K562 (cell line): ENCODE measurements around the gene C19orf12. TPM values are rescaled to one million over a fixed set of nuclear protein-coding genes. Genes with fewer than 3 reads are reported as not detected.

Experiments used
- ARID4B ChIP-seq: sonication (generic); formaldehyde crosslinking; IDR thresholded peaks from 2 replicates; pipeline ENCODE4 v1.8.0; 2022; ENCODE audit warnings: mild to moderate bottlenecking, missing genetic modification reagents
- CBX8 ChIP-seq: fragments of 200-600 bp; sonication (generic); IDR thresholded peaks from 2 replicates; pipeline ENCODE4 v1.6.1; 2012; ENCODE audit warnings: borderline replicate concordance, mixed run types, low read depth, mild to moderate bottlenecking, moderate library complexity, mixed read lengths, low read length, control low read depth, inconsistent platforms; ENCODE audit not compliant: poor library complexity, severe bottlenecking; ENCODE audit errors: extremely low read depth
- CLOCK ChIP-seq: fragments of 250-450 bp; sonication (Bioruptor Pico); IDR thresholded peaks from 2 replicates; pipeline ENCODE4 v1.4.0; 2020; ENCODE audit warnings: mild to moderate bottlenecking, moderate library complexity, borderline replicate concordance
- CREM ChIP-seq: IDR thresholded peaks from 2 replicates; pipeline ENCODE4 v1.6.1; 2014; ENCODE audit warnings: antibody characterized with exemption, low read depth
- ESRRA ChIP-seq: fragments of 450-650 bp; IDR thresholded peaks from 2 replicates; pipeline ENCODE4 v1.6.1; 2014; ENCODE audit warnings: low read depth, mild to moderate bottlenecking, moderate library complexity, borderline replicate concordance
- KAT8 ChIP-seq: fragments of 450-650 bp; IDR thresholded peaks from 2 replicates; pipeline ENCODE4 v1.6.1; 2016; ENCODE audit warnings: low read depth, mild to moderate bottlenecking
- MAFK ChIP-seq: IDR thresholded peaks from 2 replicates; pipeline ENCODE4 v1.6.1; 2011; ENCODE audit warnings: low read length, improper control_type of control experiment
- PKNOX1 ChIP-seq: fragments of 450-650 bp; IDR thresholded peaks from 2 replicates; pipeline ENCODE4 v1.6.1; 2016
- RFX5 ChIP-seq: IDR thresholded peaks from 2 replicates; pipeline ENCODE4 v1.6.1; 2011; ENCODE audit warnings: low read depth, mild to moderate bottlenecking, improper control_type of control experiment, low read length
- SMARCE1 ChIP-seq: fragments of 450-650 bp; IDR thresholded peaks from 2 replicates; pipeline ENCODE4 v1.7.1; 2016; ENCODE audit warnings: mild to moderate bottlenecking
- VEZF1 ChIP-seq: fragments of 200-800 bp; sonication (Bioruptor generic); IDR thresholded peaks from 2 replicates; pipeline ENCODE4 v1.6.1; 2017; ENCODE audit warnings: missing genetic modification characterization, missing compliant biosample characterization
- ZNF253 ChIP-seq: fragments of 250-450 bp; sonication (Bioruptor Pico); conservative IDR thresholded peaks from 2 replicates; pipeline ENCODE4 v1.6.1; 2021; ENCODE audit warnings: mild to moderate bottlenecking
- polyA plus RNA-seq, 8 experiments: library from polyadenylated mRNA; depleted of rRNA in 4 of 8; stranded (reverse) in 5 of 8; unstranded in 3 of 8; fragments of >200 nt; fragmentation: Nextera tagmentation in 2 of 8; fragmentation: Illumina TruSeq in 1 of 8; extraction: Ambion mirVana in 2 of 8; extraction: Trizol in 1 of 8; gene quantifications; 2 replicates each; pipeline versions ENCODE4 v1.2.1 to v1.2.3, GENCODE V29; 2011 to 2014; ENCODE audit warnings: inconsistent platforms in 1 of 8, missing spikeins in 1 of 8
- total RNA-seq, 7 experiments: library from RNA; depleted of rRNA in 6 of 7; stranded (reverse); fragments of >200 nt in 6 of 7; fragmentation: Illumina TruSeq in 2 of 7; extraction: Trizol in 2 of 7; gene quantifications; 2 replicates each; pipeline versions ENCODE4 v1.2.1 to v1.2.3, GENCODE V29; 2011 to 2021; ENCODE audit warnings: low replicate concordance in 1 of 7
- TF ChIP-seq, protein P1 (sequence below): sonication (generic); formaldehyde crosslinking; IDR thresholded peaks from 2 replicates; pipeline ENCODE4 v1.8.0; 2022; ENCODE audit warnings: missing genetic modification reagents, mild to moderate bottlenecking, moderate library complexity, borderline replicate concordance
- TF ChIP-seq, protein P2 (sequence below): fragments of 450-650 bp; IDR thresholded peaks from 2 replicates; pipeline ENCODE4 v1.6.1; 2016; ENCODE audit warnings: missing biosample characterization, missing genetic modification characterization

Gene C19orf12
- total and polyA plus RNA-seq, 9 of the 15 experiments (the other 6 are each of a cell fraction or from before 2014, with no cell fraction given) = 1.9 to 14.5 (median 10.2) TPM

GRCh38 chr19:29665215-29665825, 49.7 kb downstream of the C19orf12 start, which contains the start of gene PLEKHF1 (continued):
- TF ChIP-seq CLOCK (CRISPR knock-in tag) (no peak), KAT8 (no peak), CREM (peak; percentile 78), RFX5 (no peak), ESRRA (peak; percentile 23; the same call in 1 of the 2 replicates), SMARCE1 (no peak), CBX8 (no peak), ARID4B (CRISPR knock-in tag) (no peak), VEZF1 (CRISPR knock-in tag) (peak; percentile 91), PKNOX1 (no peak), MAFK (no peak), ZNF253 (no peak)
- TF ChIP-seq, protein P1, sequence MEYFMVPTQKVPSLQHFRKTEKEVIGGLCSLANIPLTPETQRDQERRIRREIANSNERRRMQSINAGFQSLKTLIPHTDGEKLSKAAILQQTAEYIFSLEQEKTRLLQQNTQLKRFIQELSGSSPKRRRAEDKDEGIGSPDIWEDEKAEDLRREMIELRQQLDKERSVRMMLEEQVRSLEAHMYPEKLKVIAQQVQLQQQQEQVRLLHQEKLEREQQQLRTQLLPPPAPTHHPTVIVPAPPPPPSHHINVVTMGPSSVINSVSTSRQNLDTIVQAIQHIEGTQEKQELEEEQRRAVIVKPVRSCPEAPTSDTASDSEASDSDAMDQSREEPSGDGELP (CRISPR knock-in tag) = no peak
- TF ChIP-seq, protein P2, sequence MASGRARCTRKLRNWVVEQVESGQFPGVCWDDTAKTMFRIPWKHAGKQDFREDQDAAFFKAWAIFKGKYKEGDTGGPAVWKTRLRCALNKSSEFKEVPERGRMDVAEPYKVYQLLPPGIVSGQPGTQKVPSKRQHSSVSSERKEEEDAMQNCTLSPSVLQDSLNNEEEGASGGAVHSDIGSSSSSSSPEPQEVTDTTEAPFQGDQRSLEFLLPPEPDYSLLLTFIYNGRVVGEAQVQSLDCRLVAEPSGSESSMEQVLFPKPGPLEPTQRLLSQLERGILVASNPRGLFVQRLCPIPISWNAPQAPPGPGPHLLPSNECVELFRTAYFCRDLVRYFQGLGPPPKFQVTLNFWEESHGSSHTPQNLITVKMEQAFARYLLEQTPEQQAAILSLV (tag) = no peak
